Stomach (tissue), 9 donors: ENCODE measurements around the gene KANSL3. TPM values are rescaled to one million over a fixed set of nuclear protein-coding genes. Genes with fewer than 3 reads are reported as not detected.

ENCODE experiments used
- DNase-seq, 2 donors: peaks; one replicate each; pipeline versions ENCODE4 v3.0.0 to v3.0.0-alpha.2; 2013 to 2019
- H3K27ac ChIP-seq, 5 donors: fragments of 200-600 bp in 4 of 5; sonication (generic) in 4 of 5; one replicate each; pipeline ENCODE4 v1.5.1; 2013 to 2019; ENCODE audit warnings: mild to moderate bottlenecking in 1 of 5, moderate library complexity in 1 of 5
- H3K27me3 ChIP-seq, 3 donors: fragments of 200-600 bp; sonication (generic); one replicate each; pipeline ENCODE4 v1.5.1; 2017 to 2019; ENCODE audit warnings: mixed run types in 1 of 3
- H3K36me3 ChIP-seq, 4 donors: fragments of 200-600 bp; sonication (generic); 1 replicate in 3 of 4; 2 replicates in 1 of 4; pipeline ENCODE4 v1.5.1; 2016 to 2019
- H3K4me1 ChIP-seq, 4 donors: fragments of 200-600 bp; sonication (generic); one replicate each; pipeline ENCODE4 v1.5.1; 2016 to 2019
- H3K4me3 ChIP-seq, 4 donors: fragments of 200-600 bp; sonication (generic) in 3 of 4; one replicate each; pipeline ENCODE4 v1.5.1; 2016 to 2019; ENCODE audit warnings: mild to moderate bottlenecking in 1 of 4
- H3K9me3 ChIP-seq, 4 donors: fragments of 200-600 bp; sonication (generic); one replicate each; pipeline ENCODE4 v1.5.1; 2016 to 2019
- EP300 ChIP-seq: sonication (generic); formaldehyde crosslinking; IDR thresholded peaks from one replicate; pipeline ENCODE4 v1.6.1; 2017; ENCODE audit warnings: antibody characterized with exemption
- POLR2A ChIP-seq, 4 donors: fragments of 450-650 bp; IDR thresholded peaks; one replicate each; pipeline ENCODE4 v1.6.1; 2016; ENCODE audit warnings: antibody characterized with exemption in 4 of 4, control low read depth in 2 of 4, mild to moderate bottlenecking in 1 of 4, moderate library complexity in 1 of 4
- POLR2AphosphoS5 ChIP-seq, 3 donors: sonication (generic); formaldehyde crosslinking; IDR thresholded peaks; one replicate each; pipeline ENCODE4 v1.6.1; 2016; ENCODE audit warnings: antibody characterized with exemption in 3 of 3
- WGBS, 5 donors: extraction: QIAGEN DNeasy Blood & Tissue Kit in 3 of 5; methylation state at CpG; one replicate each; pipeline versions ENCODE4 v1.1.5 to v1.1.7; 2013 to 2018; 5-methylcytosine and 5-hydroxymethylcytosine counted together
- intact Hi-C: fragments of 100-400 bp; cut with DNase I; formaldehyde crosslinking; loops from one replicate; pipeline ENCODE4 v1.15.1; 2023; ENCODE audit warnings: low total_unique reads
- polyA plus RNA-seq, 3 donors: library from polyadenylated mRNA; stranded (reverse); fragments of 200-250 nt; gene quantifications; one replicate each; pipeline ENCODE4 v1.2.3, GENCODE V29; 2013
- total RNA-seq, 5 donors: library from RNA; depleted of rRNA; stranded (reverse); fragments of >200 nt; gene quantifications; one replicate each; pipeline versions ENCODE4 v1.1.0 to v1.2.3, GENCODE V29; 2014 to 2016
- TF ChIP-seq, protein P1 (sequence below), 7 experiments: fragments of 450-650 bp in 4 of 7; fragments of 200-600 bp in 3 of 7; sonication (generic) in 3 of 7; IDR thresholded peaks; one replicate each; pipeline ENCODE4 v1.5.1; 2016 to 2019; ENCODE audit warnings: antibody characterized with exemption in 7 of 7, control low read depth in 2 of 7, mild to moderate bottlenecking in 1 of 7
- donor health status: healthy with polysubstance abuse.
- donor health status: Bipolar disorder and iron deficiency.
- donor health status: healthy.

Gene KANSL3
- total and polyA plus RNA-seq, 8 donors, result 13.6 to 139 (median 30.2) TPM

DNA sequence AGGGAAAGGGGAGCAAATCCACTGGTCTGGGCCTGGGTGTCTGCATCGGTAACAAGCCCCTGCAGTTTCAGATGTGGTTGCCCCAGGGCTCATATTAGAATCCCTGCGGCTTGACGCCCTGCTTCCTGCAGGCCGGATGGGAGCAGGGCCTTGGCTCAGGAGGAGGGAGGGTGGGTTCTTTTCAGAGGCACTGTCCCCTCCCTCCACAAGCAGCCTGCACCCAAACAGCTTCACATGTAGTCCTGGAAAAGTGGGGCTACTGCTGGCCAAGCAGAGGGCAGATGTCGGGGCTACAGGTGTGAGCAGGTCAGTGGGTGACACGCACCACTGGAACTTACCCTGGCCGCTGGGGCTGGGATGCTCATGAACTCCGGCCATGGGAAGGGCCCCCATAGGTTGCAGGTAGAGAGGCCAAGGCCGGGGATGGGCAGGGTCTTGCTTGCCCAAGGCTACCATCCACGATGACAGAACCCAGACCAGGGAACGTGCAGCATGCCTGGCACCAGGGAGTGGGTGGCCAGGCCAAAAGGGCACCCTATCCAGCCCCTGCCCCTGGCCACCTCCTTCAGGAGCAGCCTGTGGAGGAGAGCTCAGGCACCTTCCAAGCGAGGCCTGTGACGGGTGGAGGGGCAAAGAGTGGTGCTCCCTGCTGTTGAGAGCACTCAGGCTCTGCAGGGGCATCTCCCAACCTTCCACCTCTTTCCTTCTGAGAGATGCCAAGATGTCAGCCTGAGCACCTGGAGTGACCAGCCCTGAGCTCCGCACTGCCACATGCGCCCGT is 84.7 kb downstream of the KANSL3 start:
- no peak overlapping the region for H3K27ac ChIP-seq

DNA sequence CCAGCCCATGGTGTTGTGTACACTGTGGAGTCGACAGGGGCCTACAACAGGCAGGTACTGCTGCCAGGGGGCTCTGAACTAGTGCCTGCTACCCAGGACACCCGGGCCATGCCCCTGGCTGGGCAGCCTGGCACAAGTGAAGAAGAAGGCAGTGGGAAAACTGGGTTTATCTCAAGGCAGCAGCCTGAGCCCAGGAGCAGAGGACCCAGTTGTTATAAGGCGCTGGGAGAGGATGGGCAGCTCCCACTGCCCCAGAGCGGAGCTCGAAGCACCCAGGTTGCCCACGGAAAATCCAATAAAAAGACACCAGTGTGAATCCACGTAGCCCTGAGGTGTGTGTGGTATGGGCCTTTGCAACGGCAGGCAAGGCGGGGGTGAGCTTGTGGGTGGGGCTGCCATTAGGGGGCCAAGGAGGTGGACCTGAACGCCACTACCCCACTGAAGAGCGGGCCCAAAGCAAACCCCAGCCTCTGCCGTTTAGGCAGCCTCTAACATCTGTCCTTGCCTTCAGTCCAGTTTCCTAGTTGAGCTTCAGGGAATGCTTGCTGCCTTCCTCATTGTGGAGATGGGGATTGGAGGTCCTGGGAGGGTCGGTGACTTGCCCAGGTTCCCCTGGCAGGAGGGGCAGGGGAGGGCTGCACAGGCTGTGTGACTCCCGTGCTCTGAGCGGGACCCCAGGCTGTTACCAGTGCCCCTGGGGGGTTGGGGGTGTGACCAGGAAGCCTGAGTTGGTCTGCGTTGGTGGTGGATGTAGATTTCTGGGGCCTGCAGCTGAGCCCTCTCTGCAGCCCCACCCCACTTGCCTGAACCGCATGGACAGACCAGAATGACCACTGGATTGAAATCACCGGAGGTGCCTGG is 85.6 kb downstream of the KANSL3 start:
- no peak for TF ChIP-seq POLR2A (IDR thresholded peaks at IDR 0.05)
- TF ChIP-seq EP300, result no peak
- TF ChIP-seq, protein P1, sequence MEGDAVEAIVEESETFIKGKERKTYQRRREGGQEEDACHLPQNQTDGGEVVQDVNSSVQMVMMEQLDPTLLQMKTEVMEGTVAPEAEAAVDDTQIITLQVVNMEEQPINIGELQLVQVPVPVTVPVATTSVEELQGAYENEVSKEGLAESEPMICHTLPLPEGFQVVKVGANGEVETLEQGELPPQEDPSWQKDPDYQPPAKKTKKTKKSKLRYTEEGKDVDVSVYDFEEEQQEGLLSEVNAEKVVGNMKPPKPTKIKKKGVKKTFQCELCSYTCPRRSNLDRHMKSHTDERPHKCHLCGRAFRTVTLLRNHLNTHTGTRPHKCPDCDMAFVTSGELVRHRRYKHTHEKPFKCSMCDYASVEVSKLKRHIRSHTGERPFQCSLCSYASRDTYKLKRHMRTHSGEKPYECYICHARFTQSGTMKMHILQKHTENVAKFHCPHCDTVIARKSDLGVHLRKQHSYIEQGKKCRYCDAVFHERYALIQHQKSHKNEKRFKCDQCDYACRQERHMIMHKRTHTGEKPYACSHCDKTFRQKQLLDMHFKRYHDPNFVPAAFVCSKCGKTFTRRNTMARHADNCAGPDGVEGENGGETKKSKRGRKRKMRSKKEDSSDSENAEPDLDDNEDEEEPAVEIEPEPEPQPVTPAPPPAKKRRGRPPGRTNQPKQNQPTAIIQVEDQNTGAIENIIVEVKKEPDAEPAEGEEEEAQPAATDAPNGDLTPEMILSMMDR (IDR thresholded peaks at IDR 0.05), result no peak
- TF ChIP-seq POLR2AphosphoS5 (IDR thresholded peaks at IDR 0.05), result no peak
- H3K4me3 ChIP-seq, result no peak overlapping the region
- H3K27me3 ChIP-seq, result no peaks in the 10 kb centered on the region
- peaks cover 0 to 31% (median 18%) of the 10 kb centered on the region in 4 donors for H3K4me1 ChIP-seq
- H3K27ac ChIP-seq, result no peak overlapping the region
- intact Hi-C loops, result no loop called here
- H3K9me3 ChIP-seq, result no peaks in the 10 kb centered on the region
- 86 to 89% (median 87%) methylated on average over 15 to 18 of the region's 18 CpGs for WGBS, 5 donors
- peaks cover 36 to 58% (median 55%) of the 10 kb centered on the region in 4 donors for H3K36me3 ChIP-seq
- DNase-seq, result no peak

More for the DNA sequence above, 84.7 kb downstream of the KANSL3 start:
- H3K27me3 ChIP-seq, result no peaks in the 10 kb centered on the region
- H3K4me3 ChIP-seq, result no peak overlapping the region
- intact Hi-C loops, result no loop called here
- no peak for DNase-seq
- TF ChIP-seq EP300 (no peak), POLR2AphosphoS5 (IDR thresholded peaks at IDR 0.05) (no peak), POLR2A (IDR thresholded peaks at IDR 0.05) (no peak)
- TF ChIP-seq, protein P1 (IDR thresholded peaks at IDR 0.05), result no peak
- WGBS, 5 donors, result 85 to 96% (median 92%) methylated on average over 11 to 16 of the region's 16 CpGs
- no peaks in the 10 kb centered on the region for H3K9me3 ChIP-seq
- peaks cover 0 to 23% (median 16%) of the 10 kb centered on the region in 4 donors for H3K4me1 ChIP-seq
- H3K36me3 ChIP-seq, result peaks cover 36 to 50% (median 48%) of the 10 kb centered on the region in 4 donors

DNA sequence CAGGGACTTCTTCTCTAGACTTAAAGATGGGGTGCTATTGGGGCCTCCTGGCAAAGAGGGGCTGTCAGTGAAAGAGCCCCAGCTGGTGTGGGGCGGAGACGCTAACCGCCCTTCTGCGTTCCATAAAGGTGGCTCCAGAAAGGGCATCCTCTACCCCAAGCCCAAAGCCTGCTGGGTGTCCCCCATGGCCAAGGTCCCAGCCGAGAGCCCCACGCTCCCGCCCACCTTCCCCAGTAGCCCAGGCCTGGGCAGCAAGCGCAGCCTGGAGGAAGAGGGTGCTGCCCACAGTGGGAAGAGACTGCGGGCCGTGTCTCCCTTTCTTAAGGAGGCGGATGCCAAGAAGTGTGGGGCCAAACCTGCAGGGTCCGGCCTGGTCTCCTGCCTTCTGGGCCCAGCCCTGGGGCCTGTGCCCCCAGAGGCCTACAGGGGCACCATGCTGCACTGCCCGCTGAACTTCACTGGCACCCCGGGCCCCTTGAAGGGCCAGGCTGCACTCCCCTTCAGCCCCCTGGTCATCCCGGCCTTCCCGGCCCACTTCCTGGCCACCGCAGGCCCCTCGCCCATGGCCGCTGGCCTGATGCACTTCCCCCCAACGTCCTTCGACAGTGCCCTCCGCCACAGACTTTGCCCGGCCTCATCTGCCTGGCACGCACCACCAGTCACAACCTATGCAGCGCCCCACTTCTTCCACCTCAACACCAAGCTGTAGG is 86.4 kb downstream of the KANSL3 start:
- Histone ChIP-seq H3K4me1 (peaks cover 0 to 39% (median 26%) of the 10 kb centered on the region in 4 donors), H3K9me3 (no peaks in the 10 kb centered on the region), H3K27ac (no peak overlapping the region), H3K27me3 (no peaks in the 10 kb centered on the region), H3K36me3 (peaks cover 36 to 66% (median 62%) of the 10 kb centered on the region in 4 donors), H3K4me3 (no peak overlapping the region)
- DNase-seq, result no peak
- WGBS, 5 donors, result 93 to 97% (median 96%) methylated on average over 21 to 25 of the region's 25 CpGs
- intact Hi-C loops, result no loop called here
- TF ChIP-seq POLR2AphosphoS5 (IDR thresholded peaks at IDR 0.05) (no peak), EP300 (no peak), POLR2A (IDR thresholded peaks at IDR 0.05) (no peak)
- TF ChIP-seq, protein P1 (IDR thresholded peaks at IDR 0.05), result no peak
